Neural cell (in vitro differentiated cells): ENCODE measurements around the gene CDKAL1. TPM values are rescaled to one million over a fixed set of nuclear protein-coding genes. Genes with fewer than 3 reads are reported as not detected.

Experiments used
- H2AFZ ChIP-seq: fragments of 200-600, 300-800 bp; sonication (generic), shearing (Covaris generic); 2 replicates; pipeline ENCODE4 v1.6.0; 2014; ENCODE audit warnings: low read depth, mild to moderate bottlenecking, antibody characterized with exemption, low read length, moderate library complexity
- H3F3A ChIP-seq: fragments of 200-600 bp; shearing (Covaris generic); 2 replicates; pipeline ENCODE4 v1.6.1; 2016; ENCODE audit warnings: mild to moderate bottlenecking, moderate library complexity, mixed read lengths, antibody characterized with exemption, low read length; ENCODE audit not compliant: insufficient read depth, poor library complexity, severe bottlenecking
- H3K27ac ChIP-seq: fragments of 200-600, 300-800 bp; sonication (generic), shearing (Covaris generic); 2 replicates; pipeline ENCODE4 v1.5.1; 2014; ENCODE audit warnings: mild to moderate bottlenecking, low read length, moderate library complexity
- H3K27me3 ChIP-seq: fragments of 300-800, 200-600 bp; sonication (generic), shearing (Covaris generic); 2 replicates; pipeline ENCODE4 v1.6.0; 2014; ENCODE audit warnings: mild to moderate bottlenecking, low read depth, low read length, moderate library complexity; ENCODE audit not compliant: insufficient read depth
- H3K36me3 ChIP-seq: fragments of 300-800, 200-600 bp; sonication (generic), shearing (Covaris generic); 2 replicates; pipeline ENCODE4 v1.5.1; 2014; ENCODE audit warnings: mild to moderate bottlenecking, antibody characterized with exemption, low read length, moderate library complexity; ENCODE audit not compliant: insufficient read depth
- H3K4me2 ChIP-seq: fragments of 300-800, 200-600 bp; sonication (generic), shearing (Covaris generic); 2 replicates; pipeline ENCODE4 v1.6.0; 2014; ENCODE audit warnings: mild to moderate bottlenecking, low read length
- H3K4me3 ChIP-seq: fragments of 300-800, 200-600 bp; sonication (generic), shearing (Covaris generic); 2 replicates; pipeline ENCODE4 v1.5.1; 2014; ENCODE audit warnings: mild to moderate bottlenecking, low read length, moderate library complexity
- H3K79me2 ChIP-seq: fragments of 200-600 bp; shearing (Covaris generic); replicated peaks from 2 replicates; pipeline ENCODE4 v1.6.0; 2014; ENCODE audit warnings: mild to moderate bottlenecking, low read length, moderate library complexity; ENCODE audit not compliant: insufficient read depth
- H3K9ac ChIP-seq: fragments of 300-800, 200-600 bp; sonication (generic), shearing (Covaris generic); 2 replicates; pipeline ENCODE4 v1.6.1; 2016; ENCODE audit warnings: mild to moderate bottlenecking, low read length, mixed read lengths
- H3K9me2 ChIP-seq: fragments of 200-600 bp; shearing (Covaris generic); 2 replicates; pipeline ENCODE4 v1.6.1; 2016; ENCODE audit warnings: mild to moderate bottlenecking, low read length, mixed read lengths; ENCODE audit not compliant: insufficient read depth
- H3K9me3 ChIP-seq: fragments of 200-600, 300-800 bp; sonication (generic), shearing (Covaris generic); 2 replicates; pipeline ENCODE4 v1.6.1; 2016; ENCODE audit warnings: mild to moderate bottlenecking, mixed run types, low read length, moderate library complexity, mixed read lengths
- H4K20me1 ChIP-seq: fragments of 200-600 bp; shearing (Covaris generic); 2 replicates; pipeline ENCODE4 v1.6.1; 2016; ENCODE audit warnings: mild to moderate bottlenecking, mixed run types; ENCODE audit not compliant: insufficient read depth
- EP300 ChIP-seq: fragments of 450-650 bp; conservative IDR thresholded peaks from 2 replicates; pipeline ENCODE4 v1.6.1; 2014; ENCODE audit warnings: antibody characterized with exemption, mild to moderate bottlenecking, moderate library complexity; ENCODE audit not compliant: poor library complexity, severe bottlenecking
- EZH2 ChIP-seq: fragments of 200-600, 300-800 bp; shearing (Covaris generic), sonication (generic); IDR thresholded peaks from 2 replicates; pipeline ENCODE4 v1.6.1; 2014; ENCODE audit warnings: antibody characterized with exemption, low read length, borderline replicate concordance, mild to moderate bottlenecking; ENCODE audit not compliant: insufficient read depth, poor library complexity, severe bottlenecking
- MXI1 ChIP-seq: fragments of 450-650 bp; conservative IDR thresholded peaks from 2 replicates; pipeline ENCODE4 v1.6.1; 2014; ENCODE audit warnings: antibody characterized with exemption, mild to moderate bottlenecking; ENCODE audit not compliant: poor library complexity, severe bottlenecking
- POLR2AphosphoS5 ChIP-seq: IDR thresholded peaks from 2 replicates; pipeline ENCODE4 v1.6.1; 2012
- RAD21 ChIP-seq: fragments of 450-650 bp; conservative IDR thresholded peaks from 2 replicates; pipeline ENCODE4 v1.6.1; 2014; ENCODE audit warnings: antibody characterized with exemption, mild to moderate bottlenecking, moderate library complexity
- SMC3 ChIP-seq: fragments of 450-650 bp; conservative IDR thresholded peaks from 2 replicates; pipeline ENCODE4 v1.6.1; 2014; ENCODE audit warnings: antibody characterized with exemption, mild to moderate bottlenecking, moderate library complexity; ENCODE audit not compliant: poor library complexity
- TAF1 ChIP-seq: IDR thresholded peaks from 2 replicates; pipeline ENCODE4 v1.6.1; 2012; ENCODE audit warnings: low read depth
- polyA plus RNA-seq: library from polyadenylated mRNA; depleted of rRNA; stranded (reverse); fragments of >200 nt; gene quantifications from 2 replicates; pipeline ENCODE4 v1.2.3, GENCODE V29; 2014
- TF ChIP-seq, protein P1 (sequence below): fragments of 450-650 bp; IDR thresholded peaks from 2 replicates; pipeline ENCODE4 v1.5.1; 2014; ENCODE audit warnings: antibody characterized with exemption, mild to moderate bottlenecking, moderate library complexity; ENCODE audit not compliant: poor library complexity, severe bottlenecking
- TF ChIP-seq, protein P2 (sequence below): IDR thresholded peaks from 2 replicates; pipeline ENCODE4 v1.6.1; 2012; ENCODE audit warnings: borderline replicate concordance

The CDKAL1 gene
- polyA plus RNA-seq, 1 donor from 2014 or later: 10.7 TPM

GRCh38 chr6:20740088-20740487 is 205.8 kb downstream of the CDKAL1 start:
- no peak overlapping the region for H3K27ac ChIP-seq
- H3K4me2 ChIP-seq: no peak overlapping the region
- H3K9ac ChIP-seq: no peak overlapping the region
- no peaks in the 10 kb centered on the region for H4K20me1 ChIP-seq
- TF ChIP-seq MXI1 (no peak), TAF1 (no peak), POLR2AphosphoS5 (no peak), EZH2 (no peak), RAD21 (no peak), SMC3 (no peak), EP300 (no peak)
- TF ChIP-seq, protein P1, sequence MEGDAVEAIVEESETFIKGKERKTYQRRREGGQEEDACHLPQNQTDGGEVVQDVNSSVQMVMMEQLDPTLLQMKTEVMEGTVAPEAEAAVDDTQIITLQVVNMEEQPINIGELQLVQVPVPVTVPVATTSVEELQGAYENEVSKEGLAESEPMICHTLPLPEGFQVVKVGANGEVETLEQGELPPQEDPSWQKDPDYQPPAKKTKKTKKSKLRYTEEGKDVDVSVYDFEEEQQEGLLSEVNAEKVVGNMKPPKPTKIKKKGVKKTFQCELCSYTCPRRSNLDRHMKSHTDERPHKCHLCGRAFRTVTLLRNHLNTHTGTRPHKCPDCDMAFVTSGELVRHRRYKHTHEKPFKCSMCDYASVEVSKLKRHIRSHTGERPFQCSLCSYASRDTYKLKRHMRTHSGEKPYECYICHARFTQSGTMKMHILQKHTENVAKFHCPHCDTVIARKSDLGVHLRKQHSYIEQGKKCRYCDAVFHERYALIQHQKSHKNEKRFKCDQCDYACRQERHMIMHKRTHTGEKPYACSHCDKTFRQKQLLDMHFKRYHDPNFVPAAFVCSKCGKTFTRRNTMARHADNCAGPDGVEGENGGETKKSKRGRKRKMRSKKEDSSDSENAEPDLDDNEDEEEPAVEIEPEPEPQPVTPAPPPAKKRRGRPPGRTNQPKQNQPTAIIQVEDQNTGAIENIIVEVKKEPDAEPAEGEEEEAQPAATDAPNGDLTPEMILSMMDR: no peak
- TF ChIP-seq, protein P2, sequence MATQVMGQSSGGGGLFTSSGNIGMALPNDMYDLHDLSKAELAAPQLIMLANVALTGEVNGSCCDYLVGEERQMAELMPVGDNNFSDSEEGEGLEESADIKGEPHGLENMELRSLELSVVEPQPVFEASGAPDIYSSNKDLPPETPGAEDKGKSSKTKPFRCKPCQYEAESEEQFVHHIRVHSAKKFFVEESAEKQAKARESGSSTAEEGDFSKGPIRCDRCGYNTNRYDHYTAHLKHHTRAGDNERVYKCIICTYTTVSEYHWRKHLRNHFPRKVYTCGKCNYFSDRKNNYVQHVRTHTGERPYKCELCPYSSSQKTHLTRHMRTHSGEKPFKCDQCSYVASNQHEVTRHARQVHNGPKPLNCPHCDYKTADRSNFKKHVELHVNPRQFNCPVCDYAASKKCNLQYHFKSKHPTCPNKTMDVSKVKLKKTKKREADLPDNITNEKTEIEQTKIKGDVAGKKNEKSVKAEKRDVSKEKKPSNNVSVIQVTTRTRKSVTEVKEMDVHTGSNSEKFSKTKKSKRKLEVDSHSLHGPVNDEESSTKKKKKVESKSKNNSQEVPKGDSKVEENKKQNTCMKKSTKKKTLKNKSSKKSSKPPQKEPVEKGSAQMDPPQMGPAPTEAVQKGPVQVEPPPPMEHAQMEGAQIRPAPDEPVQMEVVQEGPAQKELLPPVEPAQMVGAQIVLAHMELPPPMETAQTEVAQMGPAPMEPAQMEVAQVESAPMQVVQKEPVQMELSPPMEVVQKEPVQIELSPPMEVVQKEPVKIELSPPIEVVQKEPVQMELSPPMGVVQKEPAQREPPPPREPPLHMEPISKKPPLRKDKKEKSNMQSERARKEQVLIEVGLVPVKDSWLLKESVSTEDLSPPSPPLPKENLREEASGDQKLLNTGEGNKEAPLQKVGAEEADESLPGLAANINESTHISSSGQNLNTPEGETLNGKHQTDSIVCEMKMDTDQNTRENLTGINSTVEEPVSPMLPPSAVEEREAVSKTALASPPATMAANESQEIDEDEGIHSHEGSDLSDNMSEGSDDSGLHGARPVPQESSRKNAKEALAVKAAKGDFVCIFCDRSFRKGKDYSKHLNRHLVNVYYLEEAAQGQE: no peak
- no peaks in the 10 kb centered on the region for H3K27me3 ChIP-seq
- no peak overlapping the region for H2AFZ ChIP-seq
- no peaks in the 10 kb centered on the region for H3K79me2 ChIP-seq
- H3K36me3 ChIP-seq: no peaks in the 10 kb centered on the region
- H3K4me3 ChIP-seq: no peak overlapping the region
- no peaks in the 10 kb centered on the region for H3K9me3 ChIP-seq
- H3F3A ChIP-seq: no peaks in the 10 kb centered on the region
- no peaks in the 10 kb centered on the region for H3K9me2 ChIP-seq

- Histone ChIP-seq H3K9ac (no peak overlapping the region), H3K9me3 (no peaks in the 10 kb centered on the region), H3K79me2 (no peaks in the 10 kb centered on the region), H3K36me3 (no peaks in the 10 kb centered on the region), H3K27me3 (no peaks in the 10 kb centered on the region), H3K27ac (no peak overlapping the region), H3K9me2 (no peaks in the 10 kb centered on the region), H3F3A (no peaks in the 10 kb centered on the region), H2AFZ (no peak overlapping the region), H3K4me3 (no peak overlapping the region), H3K4me2 (no peak overlapping the region), H4K20me1 (no peaks in the 10 kb centered on the region)
- TF ChIP-seq, protein P2: no peak
- TF ChIP-seq EP300 (no peak), EZH2 (no peak), MXI1 (no peak), SMC3 (no peak), RAD21 (no peak), POLR2AphosphoS5 (no peak), TAF1 (no peak)
- TF ChIP-seq, protein P1: no peak
Observed at GRCh38 chr6:20740727-20741126, 206.5 kb downstream of the CDKAL1 start.
